ENCODE data around the gene COL25A1. TPM values are rescaled to one million over a fixed set of nuclear protein-coding genes. Genes with fewer than 3 reads are reported as not detected.

Gene COL25A1
- 62.1 TPM for total RNA-seq

GRCh38 chr4:109302361-109303139 lies at the start of gene COL25A1:
COL25A1 (minus strand) TSS chr4:109302658.

GRCh38 chr4:108762559-108763225 lies 539.8 kb downstream of the COL25A1 start, which contains the start of gene ETNPPL:
ETNPPL (minus strand) TSS chr4:108763053; CDS start chr4:108762898, 155 bp downstream.

Other genes with a start within 250 kb of the COL25A1 start
- 33.4 TPM for gene SEC24B, start 131.2 kb upstream of the COL25A1 start, total RNA-seq